A549 treated with ZK216348 at 1 μM for 4 hours (cell line): ENCODE results near the gene MCCC1. TPM values are rescaled to one million over a fixed set of nuclear protein-coding genes. Genes with fewer than 3 reads are reported as not detected.

Experiments used
- total RNA-seq: library from RNA; stranded (reverse); fragments of 200-300 nt; extraction: Qiagen RNA extraction; gene quantifications from 5 replicates; pipeline ENCODE4 v1.2.3, GENCODE V29; 2022; ENCODE audit warnings: low read depth

Gene MCCC1
- 6.7 to 11.5 TPM (median 8.0 TPM) in 5 replicates for total RNA-seq

GRCh38 chr3:183099026-183099837, at the start of gene MCCC1:
MCCC1 (minus strand) TSS chr3:183099496; CDS start chr3:183099440, 56 bp downstream.

GRCh38 chr3:182980204-182981037, 118.9 kb downstream of the MCCC1 start, which contains the start of gene DCUN1D1:
DCUN1D1 (minus strand) TSS chr3:182980538; CDS start chr3:182980489, 49 bp downstream.

Other genes with a start within 250 kb of the MCCC1 start
- 9.6 to 24.2 TPM (median 19.2 TPM) in 5 replicates for gene DCUN1D1, start 119.0 kb downstream of the MCCC1 start, total RNA-seq
- 0.15 to 0.44 TPM (median 0.24 TPM) in 5 replicates for gene LAMP3, start 63.2 kb upstream of the MCCC1 start, total RNA-seq
- gene B3GNT5, start 153.8 kb upstream of the MCCC1 start, total RNA-seq = 14.0 to 30.1 TPM (median 24.7 TPM) in 5 replicates